Measurements from ENCODE around the gene WDR27. TPM values are rescaled to one million over a fixed set of nuclear protein-coding genes. Genes with fewer than 3 reads are reported as not detected.
"Not testable (repeated sequence)": the region's sequence is repeated elsewhere in the genome, so short reads cannot be mapped to it uniquely, and the experiment has no call there.

Gene WDR27
- polyA plus RNA-seq, 5 donors: 70.7 to 103 (median 79.6) TPM

- no peak for DNase-seq
Measured at GRCh38 chr6:169664227-169664626, 37.6 kb downstream of the WDR27 start.

- no peak for DNase-seq
Measured at GRCh38 chr6:169663468-169663867, 38.4 kb downstream of the WDR27 start.

- DNase-seq: no peak
Measured at GRCh38 chr6:169661391-169661756, 40.5 kb downstream of the WDR27 start.

GRCh38 chr6:169660751-169661390 lies 41.0 kb downstream of the WDR27 start:
- no peak for DNase-seq

- DNase-seq: no peak
Measured at GRCh38 chr6:169659820-169660610, 41.8 kb downstream of the WDR27 start.

GRCh38 chr6:169657284-169657610 lies 44.6 kb downstream of the WDR27 start:
- DNase-seq: no peak

- no peak for DNase-seq
Measured at GRCh38 chr6:169656546-169657283, 45.1 kb downstream of the WDR27 start.

GRCh38 chr6:169654598-169655391 lies 47.0 kb downstream of the WDR27 start:
- DNase-seq: peak; percentile 79 to 80

GRCh38 chr6:169653691-169654090 lies 48.1 kb downstream of the WDR27 start:
- no peak for DNase-seq

GRCh38 chr6:169652896-169653295 lies 48.9 kb downstream of the WDR27 start:
- DNase-seq: no peak

- no peak for DNase-seq
Measured at GRCh38 chr6:169651498-169651897, 50.3 kb downstream of the WDR27 start.

GRCh38 chr6:169650959-169651292 lies 50.9 kb downstream of the WDR27 start:
- no peak for DNase-seq

GRCh38 chr6:169650241-169650958 lies 51.4 kb downstream of the WDR27 start:
- no peak for DNase-seq

- no peak for DNase-seq
Measured at GRCh38 chr6:169648617-169649016, 53.2 kb downstream of the WDR27 start.

- DNase-seq: no peak
Measured at GRCh38 chr6:169648092-169648491, 53.7 kb downstream of the WDR27 start.

GRCh38 chr6:169647637-169648036 lies 54.2 kb downstream of the WDR27 start:
- DNase-seq: no peak

- DNase-seq: peak in 1 of 2 donors; percentile 18
Measured at GRCh38 chr6:169646906-169647567, 54.8 kb downstream of the WDR27 start.

- DNase-seq: not testable (repeated sequence)
Measured at GRCh38 chr6:169645459-169645858, 56.4 kb downstream of the WDR27 start.

- DNase-seq: no peak
Measured at GRCh38 chr6:169643521-169643920, 58.3 kb downstream of the WDR27 start.

- no peak for DNase-seq
Measured at GRCh38 chr6:169642455-169642854, 59.4 kb downstream of the WDR27 start.

Data from right lung (tissue), 5 donors.